HepG2 (cell line): ENCODE data around the gene JMJD8. TPM values are rescaled to one million over a fixed set of nuclear protein-coding genes. Genes with fewer than 3 reads are reported as not detected.

Experiments
- CTCF ChIP-seq: sonication (generic); formaldehyde crosslinking; IDR thresholded peaks from 2 replicates; pipeline ENCODE4 v1.5.0; 2020; ENCODE audit warnings: mild to moderate bottlenecking, missing genetic modification reagents, moderate library complexity
- DR1 ChIP-seq: sonication (generic); formaldehyde crosslinking; IDR thresholded peaks from 2 replicates; pipeline ENCODE4 v1.8.0; 2021; ENCODE audit warnings: mild to moderate bottlenecking, missing genetic modification reagents, inconsistent platforms
- ELF1 ChIP-seq: sonication (generic); formaldehyde crosslinking; IDR thresholded peaks from 2 replicates; pipeline ENCODE4 v1.4.0; 2020; ENCODE audit warnings: missing genetic modification reagents
- ELK4 ChIP-seq: sonication (generic); formaldehyde crosslinking; IDR thresholded peaks from 2 replicates; pipeline ENCODE4 v1.9.0; 2021; ENCODE audit warnings: missing genetic modification reagents, borderline replicate concordance
- FOXC1 ChIP-seq: sonication (generic); formaldehyde crosslinking; IDR thresholded peaks from 2 replicates; pipeline ENCODE4 v1.8.0; 2022; ENCODE audit warnings: mild to moderate bottlenecking, missing genetic modification reagents, borderline replicate concordance
- NBN ChIP-seq: fragments of 450-650 bp; conservative IDR thresholded peaks from 2 replicates; pipeline ENCODE4 v1.6.1; 2017
- PITX1 ChIP-seq: sonication (generic); formaldehyde crosslinking; IDR thresholded peaks from 2 replicates; pipeline ENCODE4 v1.5.1; 2020; ENCODE audit warnings: mild to moderate bottlenecking, missing genetic modification reagents
- RBFOX2 ChIP-seq: fragments of 200-400 bp; formaldehyde crosslinking; IDR thresholded peaks from 2 replicates; pipeline ENCODE4 v1.6.1; 2017; ENCODE audit warnings: low read depth, mild to moderate bottlenecking, low read length
- SOX6 ChIP-seq, 2 experiments: fragments of 450-650 bp in 1 of 2; sonication (generic) in 1 of 2; formaldehyde crosslinking in 1 of 2; IDR thresholded peaks; 2 replicates each; pipeline versions ENCODE4 v1.4.0 to v1.6.1; 2017 to 2020; ENCODE audit warnings: antibody characterized with exemption in 1 of 2, mild to moderate bottlenecking in 1 of 2, missing genetic modification reagents in 1 of 2
- THAP7 ChIP-seq: sonication (generic); formaldehyde crosslinking; IDR thresholded peaks from 2 replicates; pipeline ENCODE4 v1.8.1; 2023; ENCODE audit warnings: mild to moderate bottlenecking, missing genetic modification reagents
- ZNF180 ChIP-seq: sonication (generic); formaldehyde crosslinking; IDR thresholded peaks from 2 replicates; pipeline ENCODE4 v1.4.0; 2020; ENCODE audit warnings: low read depth, missing genetic modification reagents, borderline replicate concordance
- ZNF335 ChIP-seq: sonication (generic); formaldehyde crosslinking; IDR thresholded peaks from 2 replicates; pipeline ENCODE4 v1.4.0; 2020; ENCODE audit warnings: missing genetic modification reagents
- ZNF615 ChIP-seq: sonication (generic); formaldehyde crosslinking; IDR thresholded peaks from 2 replicates; pipeline ENCODE4 v1.5.0; 2020; ENCODE audit warnings: mild to moderate bottlenecking, missing genetic modification reagents, borderline replicate concordance
- polyA plus RNA-seq, 8 experiments: library from polyadenylated mRNA; depleted of rRNA in 3 of 8; stranded (reverse) in 7 of 8; unstranded in 1 of 8; fragments of >200 nt; fragmentation: Illumina TruSeq in 4 of 8; extraction: Trizol in 4 of 8; gene quantifications; 2 replicates each; pipeline versions ENCODE4 v1.2.1 to v1.2.3, GENCODE V29; 2011 to 2016; ENCODE audit warnings: low read depth in 4 of 8, missing spikeins in 1 of 8, mixed read lengths in 1 of 8; ENCODE audit not compliant: insufficient read depth in 1 of 8
- total RNA-seq, 5 experiments: library from RNA; depleted of rRNA; stranded (reverse); fragments of >200 nt; fragmentation: Illumina TruSeq; extraction: Trizol; gene quantifications; 2 replicates each; pipeline ENCODE4 v1.2.3, GENCODE V29; 2016; ENCODE audit warnings: low read depth in 1 of 5
- TF ChIP-seq, protein P1 (sequence below): sonication (generic); formaldehyde crosslinking; IDR thresholded peaks from 2 replicates; pipeline ENCODE4 v1.4.0; 2020; ENCODE audit warnings: missing genetic modification reagents, borderline replicate concordance
- TF ChIP-seq, protein P2 (sequence below): sonication (generic); formaldehyde crosslinking; IDR thresholded peaks from 2 replicates; pipeline ENCODE4 v1.4.0; 2020; ENCODE audit warnings: missing genetic modification reagents

JMJD8 gene
- total and polyA plus RNA-seq, 2 of the 13 experiments (the other 11 are each of a cell fraction or from before 2014, with no cell fraction given): 2.6 to 11.8 TPM

GRCh38 chr16:648781-649589 is 35.1 kb downstream of the JMJD8 start, which contains the start of gene WDR90 (continued):
- TF ChIP-seq FOXC1 (CRISPR knock-in tag): peak; percentile 98
- TF ChIP-seq CTCF (CRISPR knock-in tag): peak; percentile 29; the same call in 1 of the 2 replicates
- TF ChIP-seq DR1: peak; percentile 71; the same call in 1 of the 2 replicates
- peak; percentile 47; the same call in 1 of the 2 replicates for TF ChIP-seq ZNF335
- peak; percentile 87 for TF ChIP-seq ELF1
- no peak for TF ChIP-seq NBN
- TF ChIP-seq THAP7 (CRISPR knock-in tag): peak; percentile 79; the same call in 1 of the 2 replicates
- no peak for TF ChIP-seq ZNF180
- TF ChIP-seq PITX1: peak; percentile 59; the same call in 1 of the 2 replicates
- TF ChIP-seq, protein P1, sequence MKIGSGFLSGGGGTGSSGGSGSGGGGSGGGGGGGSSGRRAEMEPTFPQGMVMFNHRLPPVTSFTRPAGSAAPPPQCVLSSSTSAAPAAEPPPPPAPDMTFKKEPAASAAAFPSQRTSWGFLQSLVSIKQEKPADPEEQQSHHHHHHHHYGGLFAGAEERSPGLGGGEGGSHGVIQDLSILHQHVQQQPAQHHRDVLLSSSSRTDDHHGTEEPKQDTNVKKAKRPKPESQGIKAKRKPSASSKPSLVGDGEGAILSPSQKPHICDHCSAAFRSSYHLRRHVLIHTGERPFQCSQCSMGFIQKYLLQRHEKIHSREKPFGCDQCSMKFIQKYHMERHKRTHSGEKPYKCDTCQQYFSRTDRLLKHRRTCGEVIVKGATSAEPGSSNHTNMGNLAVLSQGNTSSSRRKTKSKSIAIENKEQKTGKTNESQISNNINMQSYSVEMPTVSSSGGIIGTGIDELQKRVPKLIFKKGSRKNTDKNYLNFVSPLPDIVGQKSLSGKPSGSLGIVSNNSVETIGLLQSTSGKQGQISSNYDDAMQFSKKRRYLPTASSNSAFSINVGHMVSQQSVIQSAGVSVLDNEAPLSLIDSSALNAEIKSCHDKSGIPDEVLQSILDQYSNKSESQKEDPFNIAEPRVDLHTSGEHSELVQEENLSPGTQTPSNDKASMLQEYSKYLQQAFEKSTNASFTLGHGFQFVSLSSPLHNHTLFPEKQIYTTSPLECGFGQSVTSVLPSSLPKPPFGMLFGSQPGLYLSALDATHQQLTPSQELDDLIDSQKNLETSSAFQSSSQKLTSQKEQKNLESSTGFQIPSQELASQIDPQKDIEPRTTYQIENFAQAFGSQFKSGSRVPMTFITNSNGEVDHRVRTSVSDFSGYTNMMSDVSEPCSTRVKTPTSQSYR (CRISPR knock-in tag): peak; percentile 48
- TF ChIP-seq ELK4 (CRISPR knock-in tag): peak; percentile 64; the same call in 1 of the 2 replicates
- peak; percentile 96 for TF ChIP-seq RBFOX2
- no peak for TF ChIP-seq SOX6 (IDR thresholded peaks at IDR 0.05)
- peak; percentile 43; the same call in 1 of the 2 replicates for TF ChIP-seq SOX6 (CRISPR knock-in tag; IDR thresholded peaks at IDR 0.05)
- TF ChIP-seq ZNF615 (CRISPR knock-in tag): no peak; the same call in 1 of the 2 replicates
- TF ChIP-seq, protein P2, sequence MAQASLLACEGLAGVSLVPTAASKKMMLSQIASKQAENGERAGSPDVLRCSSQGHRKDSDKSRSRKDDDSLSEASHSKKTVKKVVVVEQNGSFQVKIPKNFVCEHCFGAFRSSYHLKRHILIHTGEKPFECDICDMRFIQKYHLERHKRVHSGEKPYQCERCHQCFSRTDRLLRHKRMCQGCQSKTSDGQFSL (CRISPR knock-in tag): peak; percentile 27; the same call in 1 of the 2 replicates
